SK-N-SH treated with all-trans-retinoic acid at 6 μM for 48 hours (cell line): Measurements from ENCODE around the gene LAMC1.

Experiments
- BACH2 ChIP-seq: fragments of 250-450 bp; sonication (Bioruptor Pico); IDR thresholded peaks from 2 replicates; pipeline ENCODE4 v1.9.0; 2021; ENCODE audit warnings: mild to moderate bottlenecking, borderline replicate concordance
- CREB5 ChIP-seq: fragments of 250-450 bp; sonication (Bioruptor Pico); IDR thresholded peaks from 2 replicates; pipeline ENCODE4 v1.5.1; 2020; ENCODE audit warnings: low read depth, mild to moderate bottlenecking, moderate library complexity
- PPARA ChIP-seq: fragments of 250-450 bp; sonication (Bioruptor Pico); IDR thresholded peaks from 2 replicates; pipeline ENCODE4 v1.5.0; 2020; ENCODE audit warnings: mild to moderate bottlenecking, borderline replicate concordance
- SNAI2 ChIP-seq: fragments of 250-450 bp; sonication (Bioruptor Pico); IDR thresholded peaks from 2 replicates; pipeline ENCODE4 v1.5.0; 2020; ENCODE audit warnings: mild to moderate bottlenecking, moderate library complexity
- TSHZ2 ChIP-seq: fragments of 250-450 bp; sonication (Bioruptor Pico); IDR thresholded peaks from 2 replicates; pipeline ENCODE4 v1.5.0; 2020; ENCODE audit warnings: mild to moderate bottlenecking, moderate library complexity
- ZFP30 ChIP-seq: fragments of 450-650 bp; formaldehyde crosslinking; IDR thresholded peaks from 2 replicates; pipeline ENCODE4 v1.5.0; 2022; ENCODE audit warnings: mild to moderate bottlenecking, moderate library complexity
- TF ChIP-seq, protein P1 (sequence below): fragments of 250-450 bp; sonication (Bioruptor Pico); IDR thresholded peaks from 2 replicates; pipeline ENCODE4 v1.8.0; 2020; ENCODE audit warnings: mild to moderate bottlenecking, moderate library complexity, borderline replicate concordance
- TF ChIP-seq, protein P2 (sequence below): fragments of 250-450 bp; sonication (Bioruptor Pico); IDR thresholded peaks from 2 replicates; pipeline ENCODE4 v1.8.0; 2021; ENCODE audit warnings: low read depth, mild to moderate bottlenecking, moderate library complexity, borderline replicate concordance

DNA sequence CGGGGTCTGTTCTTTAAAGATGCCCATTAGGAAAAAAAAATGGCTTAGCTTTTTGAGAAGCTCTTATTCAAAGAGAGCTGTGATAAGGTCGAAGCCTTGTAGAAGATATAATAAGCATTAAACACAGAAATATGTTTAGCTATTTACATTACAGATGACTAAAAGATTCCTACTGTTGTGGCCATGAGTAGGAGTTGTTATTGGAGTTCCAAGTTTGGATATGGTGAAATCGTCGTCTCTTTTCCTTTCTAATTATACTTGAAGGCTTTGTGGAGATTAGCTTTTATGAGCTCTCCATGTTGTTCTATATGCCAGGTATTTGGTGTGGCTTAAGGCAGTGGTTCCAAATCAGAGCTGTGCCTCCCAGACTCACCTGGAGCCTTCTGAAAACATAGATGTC is 82.9 kb downstream of the LAMC1 start:
- TF ChIP-seq TSHZ2 (CRISPR knock-in tag) (no peak), BACH2 (CRISPR knock-in tag) (no peak), CREB5 (CRISPR knock-in tag) (no peak), SNAI2 (CRISPR knock-in tag) (no peak), ZFP30 (no peak), PPARA (CRISPR knock-in tag) (no peak)
- TF ChIP-seq, protein P1, sequence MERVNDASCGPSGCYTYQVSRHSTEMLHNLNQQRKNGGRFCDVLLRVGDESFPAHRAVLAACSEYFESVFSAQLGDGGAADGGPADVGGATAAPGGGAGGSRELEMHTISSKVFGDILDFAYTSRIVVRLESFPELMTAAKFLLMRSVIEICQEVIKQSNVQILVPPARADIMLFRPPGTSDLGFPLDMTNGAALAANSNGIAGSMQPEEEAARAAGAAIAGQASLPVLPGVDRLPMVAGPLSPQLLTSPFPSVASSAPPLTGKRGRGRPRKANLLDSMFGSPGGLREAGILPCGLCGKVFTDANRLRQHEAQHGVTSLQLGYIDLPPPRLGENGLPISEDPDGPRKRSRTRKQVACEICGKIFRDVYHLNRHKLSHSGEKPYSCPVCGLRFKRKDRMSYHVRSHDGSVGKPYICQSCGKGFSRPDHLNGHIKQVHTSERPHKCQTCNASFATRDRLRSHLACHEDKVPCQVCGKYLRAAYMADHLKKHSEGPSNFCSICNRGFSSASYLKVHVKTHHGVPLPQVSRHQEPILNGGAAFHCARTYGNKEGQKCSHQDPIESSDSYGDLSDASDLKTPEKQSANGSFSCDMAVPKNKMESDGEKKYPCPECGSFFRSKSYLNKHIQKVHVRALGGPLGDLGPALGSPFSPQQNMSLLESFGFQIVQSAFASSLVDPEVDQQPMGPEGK (CRISPR knock-in tag), result no peak
- TF ChIP-seq, protein P2, sequence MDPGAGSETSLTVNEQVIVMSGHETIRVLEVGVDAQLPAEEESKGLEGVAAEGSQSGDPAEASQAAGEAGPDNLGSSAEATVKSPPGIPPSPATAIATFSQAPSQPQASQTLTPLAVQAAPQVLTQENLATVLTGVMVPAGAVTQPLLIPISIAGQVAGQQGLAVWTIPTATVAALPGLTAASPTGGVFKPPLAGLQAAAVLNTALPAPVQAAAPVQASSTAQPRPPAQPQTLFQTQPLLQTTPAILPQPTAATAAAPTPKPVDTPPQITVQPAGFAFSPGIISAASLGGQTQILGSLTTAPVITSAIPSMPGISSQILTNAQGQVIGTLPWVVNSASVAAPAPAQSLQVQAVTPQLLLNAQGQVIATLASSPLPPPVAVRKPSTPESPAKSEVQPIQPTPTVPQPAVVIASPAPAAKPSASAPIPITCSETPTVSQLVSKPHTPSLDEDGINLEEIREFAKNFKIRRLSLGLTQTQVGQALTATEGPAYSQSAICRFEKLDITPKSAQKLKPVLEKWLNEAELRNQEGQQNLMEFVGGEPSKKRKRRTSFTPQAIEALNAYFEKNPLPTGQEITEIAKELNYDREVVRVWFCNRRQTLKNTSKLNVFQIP (CRISPR knock-in tag), result no peak
